Measurements from ENCODE around the gene RTEL1. TPM values are rescaled to one million over a fixed set of nuclear protein-coding genes. Genes with fewer than 3 reads are reported as not detected.

Gene RTEL1
- total and polyA plus RNA-seq, 9 of the 15 experiments (the other 6 are each of a cell fraction or from before 2014, with no cell fraction given), result 0.36 to 61.0 (median 17.9) TPM

GRCh38 chr20:63699466-63700198 is 41.5 kb downstream of the RTEL1 start (continued):
- peak; percentile 81 for TF ChIP-seq ZNF592 (IDR thresholded peaks at IDR 0.05)
- TF ChIP-seq RERE (CRISPR knock-in tag; IDR thresholded peaks at IDR 0.05; ENCODE audit: borderline replicate concordance), result no peak
- no peak for TF ChIP-seq RHOXF2B (CRISPR knock-in tag; conservative IDR thresholded peaks at IDR 0.05)
- peak in 2 of 3 experiments; percentile 24 to 71 for TF ChIP-seq YY1 (IDR thresholded peaks at IDR 0.05; ENCODE audit: borderline replicate concordance in 1 of 3, control insufficient read depth in 1 of 3, extremely low read depth in 1 of 3, insufficient read depth in 3 of 3, insufficient read length in 1 of 3, insufficient replicate concordance in 2 of 3, low read depth in 1 of 3, low read length in 2 of 3)
- no peak for TF ChIP-seq ZNF124 (CRISPR knock-in tag; IDR thresholded peaks at IDR 0.05)
- no peak for TF ChIP-seq ZNF277 (CRISPR knock-in tag; IDR thresholded peaks at IDR 0.05; ENCODE audit: borderline replicate concordance)
- no peak for TF ChIP-seq MED1 (CRISPR knock-in tag; IDR thresholded peaks at IDR 0.05; ENCODE audit: borderline replicate concordance)
- TF ChIP-seq ZKSCAN8 (CRISPR knock-in tag; IDR thresholded peaks at IDR 0.05), result no peak
- no peak for TF ChIP-seq ZNF23 (CRISPR knock-in tag; IDR thresholded peaks at IDR 0.05)
- TF ChIP-seq HNRNPLL (IDR thresholded peaks at IDR 0.05; ENCODE audit: low read depth, low read length, poor library complexity, severe bottlenecking), result no peak
- TF ChIP-seq TGIF2 (CRISPR knock-in tag; IDR thresholded peaks at IDR 0.05), result no peak
- no peak for TF ChIP-seq ZNF511 (CRISPR knock-in tag; IDR thresholded peaks at IDR 0.05)
- no peak for TF ChIP-seq CEBPB (tag; IDR thresholded peaks at IDR 0.05)
- TF ChIP-seq THAP7 (CRISPR knock-in tag; IDR thresholded peaks at IDR 0.05), result no peak
